Loucy (cell line): ENCODE measurements around the gene TTYH2.

Source experiments
- EZH2phosphoT487 ChIP-seq: fragments of 200-600 bp; IDR thresholded peaks from 2 replicates; pipeline ENCODE4 v1.6.1; 2018; ENCODE audit warnings: antibody characterized with exemption, mild to moderate bottlenecking, moderate library complexity, borderline replicate concordance
- TF ChIP-seq, protein P1 (sequence below): fragments of 200-600 bp; sonication (generic); conservative IDR thresholded peaks from 2 replicates; pipeline ENCODE4 v1.5.1; 2014; ENCODE audit warnings: mild to moderate bottlenecking, antibody characterized with exemption, low read length

DNA sequence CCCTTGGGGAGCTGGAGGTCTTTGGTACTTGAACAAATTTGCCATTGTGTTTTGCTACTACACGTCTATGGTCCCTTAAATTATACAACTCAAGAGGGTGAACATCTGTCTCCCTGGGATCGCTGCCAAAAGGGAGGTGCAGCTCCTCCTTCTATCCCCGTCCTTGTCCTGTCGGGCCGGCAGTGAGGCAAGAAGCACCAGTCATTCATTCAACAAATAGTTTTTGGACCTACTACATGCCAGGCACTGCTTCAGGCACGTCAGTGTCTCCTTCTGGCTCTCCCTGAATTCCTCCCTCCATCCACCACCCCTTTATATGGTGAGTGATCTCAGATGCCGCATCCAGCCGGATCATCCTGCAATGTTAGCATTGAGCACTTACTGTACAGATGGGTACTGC, 12.1 kb upstream of the TTYH2 start:
- TF ChIP-seq, protein P1, sequence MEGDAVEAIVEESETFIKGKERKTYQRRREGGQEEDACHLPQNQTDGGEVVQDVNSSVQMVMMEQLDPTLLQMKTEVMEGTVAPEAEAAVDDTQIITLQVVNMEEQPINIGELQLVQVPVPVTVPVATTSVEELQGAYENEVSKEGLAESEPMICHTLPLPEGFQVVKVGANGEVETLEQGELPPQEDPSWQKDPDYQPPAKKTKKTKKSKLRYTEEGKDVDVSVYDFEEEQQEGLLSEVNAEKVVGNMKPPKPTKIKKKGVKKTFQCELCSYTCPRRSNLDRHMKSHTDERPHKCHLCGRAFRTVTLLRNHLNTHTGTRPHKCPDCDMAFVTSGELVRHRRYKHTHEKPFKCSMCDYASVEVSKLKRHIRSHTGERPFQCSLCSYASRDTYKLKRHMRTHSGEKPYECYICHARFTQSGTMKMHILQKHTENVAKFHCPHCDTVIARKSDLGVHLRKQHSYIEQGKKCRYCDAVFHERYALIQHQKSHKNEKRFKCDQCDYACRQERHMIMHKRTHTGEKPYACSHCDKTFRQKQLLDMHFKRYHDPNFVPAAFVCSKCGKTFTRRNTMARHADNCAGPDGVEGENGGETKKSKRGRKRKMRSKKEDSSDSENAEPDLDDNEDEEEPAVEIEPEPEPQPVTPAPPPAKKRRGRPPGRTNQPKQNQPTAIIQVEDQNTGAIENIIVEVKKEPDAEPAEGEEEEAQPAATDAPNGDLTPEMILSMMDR, result no peak
- TF ChIP-seq EZH2phosphoT487, result no peak
